ENCODE results near the gene SLC38A2.

- no peak for TF ChIP-seq CTCF (IDR thresholded peaks at IDR 0.05)
- TF ChIP-seq POLR2AphosphoS5 (IDR thresholded peaks at IDR 0.05), result no peak
Measured at GRCh38 chr12:46404733-46405132, 32.2 kb upstream of the SLC38A2 start.
